HL-60 (cell line): ENCODE measurements around the gene KISS1.

ENCODE experiments used
- DNase-seq, 2 experiments: peaks; one replicate each; pipeline ENCODE4 v3.0.0-alpha.2; 2010 to 2020; ENCODE audit warnings: low read depth in 1 of 2, low spot score in 1 of 2
- H3K27ac ChIP-seq: fragments of 250-450 bp; sonication (Bioruptor Pico); replicated peaks from 2 replicates; pipeline ENCODE4 v1.5.1; 2020; ENCODE audit warnings: mild to moderate bottlenecking, moderate library complexity
- H3K27me3 ChIP-seq: fragments of 250-450 bp; sonication (Bioruptor Pico); 2 replicates; pipeline ENCODE4 v1.5.1; 2021; ENCODE audit warnings: mild to moderate bottlenecking, moderate library complexity; ENCODE audit not compliant: insufficient read depth, poor library complexity, severe bottlenecking
- H3K4me3 ChIP-seq: replicated peaks from 2 replicates; pipeline ENCODE4 v1.5.1; 2011; ENCODE audit warnings: mild to moderate bottlenecking, control low read depth, low read length; ENCODE audit not compliant: insufficient read depth
- GABPA ChIP-seq: IDR thresholded peaks from 2 replicates; pipeline ENCODE4 v1.6.1; 2012; ENCODE audit warnings: low read depth
- POLR2AphosphoS5 ChIP-seq: IDR thresholded peaks from 2 replicates; pipeline ENCODE4 v1.6.1; 2012; ENCODE audit warnings: low read depth
- REST ChIP-seq: IDR thresholded peaks from 2 replicates; pipeline ENCODE4 v1.6.1; 2012; ENCODE audit warnings: low read depth; ENCODE audit not compliant: insufficient replicate concordance
- SPI1 ChIP-seq: IDR thresholded peaks from 2 replicates; pipeline ENCODE4 v1.6.1; 2012; ENCODE audit warnings: low read depth, mild to moderate bottlenecking, borderline replicate concordance
- TF ChIP-seq, protein P1 (sequence below): IDR thresholded peaks from one replicate; pipeline ENCODE4 v1.5.1; 2011; ENCODE audit warnings: low read length, control low read depth, inconsistent platforms; ENCODE audit not compliant: insufficient read depth

Gene KISS1

DNA sequence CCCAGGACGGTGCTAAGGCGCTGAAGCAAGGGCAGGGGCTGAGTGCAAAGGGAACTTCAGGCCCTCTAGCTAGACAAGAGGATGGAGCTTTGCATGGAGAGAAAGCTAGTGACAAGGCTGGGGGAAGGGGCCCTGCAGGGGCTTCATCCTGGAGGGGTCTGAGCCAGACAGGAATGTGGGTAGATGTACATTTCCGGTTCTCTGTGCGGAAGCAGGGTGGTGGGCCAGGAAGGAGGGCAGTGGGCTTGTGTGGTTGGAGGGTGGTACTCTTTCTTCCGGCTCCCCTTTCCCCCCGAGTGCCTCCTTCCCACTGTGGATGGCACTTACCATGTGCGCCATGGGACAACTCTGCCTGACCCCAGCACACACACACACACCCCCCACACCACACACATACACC lies 1.5 kb downstream of the KISS1 start:
- no peak overlapping the region for H3K4me3 ChIP-seq
- TF ChIP-seq REST (no peak), POLR2AphosphoS5 (no peak), SPI1 (no peak)
- TF ChIP-seq, protein P1, sequence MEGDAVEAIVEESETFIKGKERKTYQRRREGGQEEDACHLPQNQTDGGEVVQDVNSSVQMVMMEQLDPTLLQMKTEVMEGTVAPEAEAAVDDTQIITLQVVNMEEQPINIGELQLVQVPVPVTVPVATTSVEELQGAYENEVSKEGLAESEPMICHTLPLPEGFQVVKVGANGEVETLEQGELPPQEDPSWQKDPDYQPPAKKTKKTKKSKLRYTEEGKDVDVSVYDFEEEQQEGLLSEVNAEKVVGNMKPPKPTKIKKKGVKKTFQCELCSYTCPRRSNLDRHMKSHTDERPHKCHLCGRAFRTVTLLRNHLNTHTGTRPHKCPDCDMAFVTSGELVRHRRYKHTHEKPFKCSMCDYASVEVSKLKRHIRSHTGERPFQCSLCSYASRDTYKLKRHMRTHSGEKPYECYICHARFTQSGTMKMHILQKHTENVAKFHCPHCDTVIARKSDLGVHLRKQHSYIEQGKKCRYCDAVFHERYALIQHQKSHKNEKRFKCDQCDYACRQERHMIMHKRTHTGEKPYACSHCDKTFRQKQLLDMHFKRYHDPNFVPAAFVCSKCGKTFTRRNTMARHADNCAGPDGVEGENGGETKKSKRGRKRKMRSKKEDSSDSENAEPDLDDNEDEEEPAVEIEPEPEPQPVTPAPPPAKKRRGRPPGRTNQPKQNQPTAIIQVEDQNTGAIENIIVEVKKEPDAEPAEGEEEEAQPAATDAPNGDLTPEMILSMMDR = no peak
- no peak overlapping the region for H3K27ac ChIP-seq
- no peak for DNase-seq
- H3K27me3 ChIP-seq = peaks cover 21% of the 10 kb centered on the region

GRCh38 chr1:204194080-204194479 lies 2.2 kb downstream of the KISS1 start:
- no peak overlapping the region for H3K27ac ChIP-seq
- no peak for DNase-seq
- peaks cover 24% of the 10 kb centered on the region for H3K27me3 ChIP-seq
- no peak overlapping the region for H3K4me3 ChIP-seq
- TF ChIP-seq GABPA = no peak
- TF ChIP-seq POLR2AphosphoS5 = no peak
- no peak for TF ChIP-seq REST
- TF ChIP-seq, protein P1 = no peak
- TF ChIP-seq SPI1 = no peak

DNA sequence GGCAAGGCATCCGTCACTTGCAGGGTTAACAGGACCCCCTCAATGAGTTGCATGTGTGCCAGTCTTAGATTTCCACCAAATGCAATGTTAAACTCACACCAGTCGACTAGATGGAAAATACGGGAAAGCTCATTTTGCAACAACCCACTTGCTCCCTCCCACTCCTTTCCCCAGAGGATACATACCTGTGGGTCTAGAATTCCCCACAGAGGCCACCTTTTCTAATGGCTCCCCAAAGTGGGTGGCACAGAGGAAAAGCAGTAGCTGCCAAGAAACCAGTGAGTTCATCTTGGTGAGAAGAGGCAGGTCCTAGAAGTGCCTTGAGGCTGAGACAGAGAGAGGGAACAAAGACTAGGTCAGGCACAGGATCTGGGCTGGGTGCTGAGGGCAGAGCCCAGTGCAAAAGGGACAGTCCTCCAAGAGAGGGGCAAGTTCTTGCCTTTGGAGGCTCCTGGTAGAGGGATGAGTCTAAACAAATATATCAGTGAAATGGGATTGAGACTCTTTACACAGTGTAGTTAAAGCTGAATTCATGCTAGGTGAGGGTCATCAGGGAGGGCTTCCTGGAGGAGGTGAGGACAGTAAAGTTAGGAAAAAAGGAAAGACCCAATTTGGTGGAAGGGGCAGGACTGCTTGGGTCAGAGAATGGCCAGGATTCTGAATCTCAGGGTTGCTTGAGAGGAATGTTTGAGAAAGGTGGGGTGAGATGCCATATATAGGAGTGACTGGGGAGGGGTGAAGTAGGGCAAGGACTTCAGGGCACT lies 3.5 kb downstream of the KISS1 start:
- no peak for DNase-seq
- no peak overlapping the region for H3K4me3 ChIP-seq
- peaks cover 34% of the 10 kb centered on the region for H3K27me3 ChIP-seq
- TF ChIP-seq POLR2AphosphoS5 (no peak), REST (no peak), SPI1 (no peak), GABPA (no peak)
- TF ChIP-seq, protein P1 = no peak
- H3K27ac ChIP-seq = no peak overlapping the region
